ENCODE data around the gene MRPS10. TPM values are rescaled to one million over a fixed set of nuclear protein-coding genes. Genes with fewer than 3 reads are reported as not detected.

The MRPS10 gene
- total RNA-seq, 1 donor from 2014 or later, result 27.3 TPM

DNA sequence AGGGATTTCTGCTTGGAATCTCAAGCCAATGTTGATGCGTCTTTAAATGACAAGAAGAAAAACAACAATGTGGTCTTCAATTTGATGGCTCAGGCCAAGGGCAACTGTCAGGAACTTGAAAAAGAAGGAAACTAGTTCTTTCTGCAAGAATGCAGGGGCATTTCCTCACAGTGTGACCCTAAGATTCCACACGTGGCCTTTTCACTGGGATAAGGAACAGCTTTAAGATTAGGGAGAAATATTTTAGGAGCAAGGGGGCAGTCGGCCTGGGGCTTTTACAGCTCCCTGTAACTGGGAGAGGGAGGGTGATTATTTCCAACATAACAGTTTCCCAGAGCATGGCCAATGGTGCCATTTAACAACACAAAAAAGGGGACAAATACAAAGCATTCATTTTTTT, 39.4 kb upstream of the MRPS10 start:
- no peaks in the 10 kb centered on the region for H3K27me3 Mint-ChIP-seq
- H3K27ac Mint-ChIP-seq, result no peak overlapping the region
- no peak overlapping the region for H3K4me3 Mint-ChIP-seq
- no peak for DNase-seq (ENCODE audit: extremely low spot score, unreplicated experiment)
- peaks cover 31% of the 10 kb centered on the region for H3K36me3 Mint-ChIP-seq
- TF ChIP-seq, protein P1, sequence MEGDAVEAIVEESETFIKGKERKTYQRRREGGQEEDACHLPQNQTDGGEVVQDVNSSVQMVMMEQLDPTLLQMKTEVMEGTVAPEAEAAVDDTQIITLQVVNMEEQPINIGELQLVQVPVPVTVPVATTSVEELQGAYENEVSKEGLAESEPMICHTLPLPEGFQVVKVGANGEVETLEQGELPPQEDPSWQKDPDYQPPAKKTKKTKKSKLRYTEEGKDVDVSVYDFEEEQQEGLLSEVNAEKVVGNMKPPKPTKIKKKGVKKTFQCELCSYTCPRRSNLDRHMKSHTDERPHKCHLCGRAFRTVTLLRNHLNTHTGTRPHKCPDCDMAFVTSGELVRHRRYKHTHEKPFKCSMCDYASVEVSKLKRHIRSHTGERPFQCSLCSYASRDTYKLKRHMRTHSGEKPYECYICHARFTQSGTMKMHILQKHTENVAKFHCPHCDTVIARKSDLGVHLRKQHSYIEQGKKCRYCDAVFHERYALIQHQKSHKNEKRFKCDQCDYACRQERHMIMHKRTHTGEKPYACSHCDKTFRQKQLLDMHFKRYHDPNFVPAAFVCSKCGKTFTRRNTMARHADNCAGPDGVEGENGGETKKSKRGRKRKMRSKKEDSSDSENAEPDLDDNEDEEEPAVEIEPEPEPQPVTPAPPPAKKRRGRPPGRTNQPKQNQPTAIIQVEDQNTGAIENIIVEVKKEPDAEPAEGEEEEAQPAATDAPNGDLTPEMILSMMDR (conservative IDR thresholded peaks at IDR 0.05), result no peak
- no peaks in the 10 kb centered on the region for H3K9me3 Mint-ChIP-seq
- peaks cover 18% of the 10 kb centered on the region for H3K4me1 Mint-ChIP-seq (ENCODE audit: unreplicated experiment)

DNA sequence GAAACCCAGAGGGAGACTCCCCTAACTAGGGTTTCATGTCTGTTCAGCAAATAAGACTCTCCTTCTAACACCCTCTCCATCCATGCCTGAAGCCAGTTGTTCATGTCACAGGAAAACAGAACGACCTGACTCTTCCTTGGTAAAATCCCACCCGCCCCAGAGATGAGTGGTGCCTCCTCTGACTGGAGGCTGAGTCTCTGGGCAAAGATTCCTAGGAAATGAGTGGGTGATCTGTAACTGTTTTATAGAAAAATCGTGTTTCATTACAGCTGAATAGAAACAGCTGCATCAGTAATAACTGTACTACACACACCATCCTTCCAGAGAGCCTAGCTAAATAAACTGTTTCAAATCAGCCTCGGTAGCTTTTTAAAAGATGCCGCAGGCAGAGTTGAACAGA, 37.4 kb upstream of the MRPS10 start:
- peaks cover 30% of the 10 kb centered on the region for H3K4me1 Mint-ChIP-seq (ENCODE audit: unreplicated experiment)

DNA sequence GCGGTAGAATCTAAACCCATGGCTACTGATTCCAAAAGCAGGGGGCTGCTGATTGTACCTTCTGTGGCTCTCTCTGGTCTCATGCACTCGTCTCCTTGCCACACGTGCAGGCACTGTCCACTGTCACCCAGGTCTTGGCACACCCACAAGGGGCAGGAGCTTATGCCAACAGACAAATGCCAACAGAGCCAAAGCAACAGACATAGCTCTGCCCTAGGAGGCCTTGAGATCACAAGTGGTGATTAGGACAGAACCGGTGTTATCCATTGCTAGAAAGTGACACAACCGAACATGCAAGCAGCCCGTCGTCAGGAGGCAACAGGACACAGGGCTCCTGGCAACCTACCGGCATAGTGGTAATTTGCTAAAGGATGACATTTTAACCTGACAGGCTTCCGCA, 36.8 kb upstream of the MRPS10 start:
- TF ChIP-seq, protein P1 (conservative IDR thresholded peaks at IDR 0.05), result no peak
- H3K36me3 Mint-ChIP-seq, result peaks cover 26% of the 10 kb centered on the region

More for the DNA sequence above, 37.4 kb upstream of the MRPS10 start:
- H3K36me3 Mint-ChIP-seq, result peaks cover 25% of the 10 kb centered on the region
- DNase-seq (ENCODE audit: extremely low spot score, unreplicated experiment), result no peak
- no peaks in the 10 kb centered on the region for H3K9me3 Mint-ChIP-seq
- TF ChIP-seq, protein P1 (conservative IDR thresholded peaks at IDR 0.05), result no peak
- no peak overlapping the region for H3K27ac Mint-ChIP-seq
- H3K27me3 Mint-ChIP-seq, result no peaks in the 10 kb centered on the region
- no peak overlapping the region for H3K4me3 Mint-ChIP-seq

DNA sequence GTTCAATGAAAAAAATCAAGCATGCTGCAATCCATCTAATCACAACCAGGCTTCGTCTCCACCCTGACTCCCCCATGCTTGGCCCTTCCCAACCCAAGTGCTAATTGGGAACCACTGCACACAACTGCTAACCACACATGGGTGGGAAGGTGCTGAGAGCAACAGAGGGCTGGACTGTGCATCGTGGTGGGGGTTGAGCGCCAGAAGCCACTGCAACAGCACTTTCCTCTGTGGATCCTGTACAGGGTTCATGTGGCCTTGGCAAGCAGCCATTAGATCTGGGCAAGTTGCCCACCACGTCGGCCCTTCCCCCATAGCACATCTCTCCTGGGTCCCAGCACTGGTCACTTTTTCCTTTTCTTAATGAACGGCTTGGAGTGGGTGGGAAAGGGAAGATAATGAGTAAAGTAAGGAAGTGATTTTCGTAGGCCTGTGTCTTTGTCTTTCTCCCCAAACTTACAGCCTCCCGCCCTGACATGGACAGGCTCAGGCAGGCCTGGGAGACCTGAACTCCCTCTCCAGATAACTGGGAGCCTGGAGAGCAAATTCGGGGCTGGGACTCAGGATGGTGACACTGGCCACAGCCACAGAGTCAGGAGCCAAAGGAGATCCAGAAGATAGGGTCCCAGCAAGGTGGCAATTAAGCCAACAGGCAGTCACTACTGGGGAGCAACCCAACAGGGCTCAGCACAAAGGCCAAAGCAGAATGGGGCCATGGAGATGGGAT, 34.4 kb upstream of the MRPS10 start:
- peaks cover 24% of the 10 kb centered on the region for H3K36me3 Mint-ChIP-seq
- DNase-seq (ENCODE audit: extremely low spot score, unreplicated experiment), result no peak
- H3K9me3 Mint-ChIP-seq, result no peaks in the 10 kb centered on the region
- no peak overlapping the region for H3K27ac Mint-ChIP-seq
- no peaks in the 10 kb centered on the region for H3K27me3 Mint-ChIP-seq
- TF ChIP-seq, protein P1 (conservative IDR thresholded peaks at IDR 0.05), result no peak
- peaks cover 23% of the 10 kb centered on the region for H3K4me1 Mint-ChIP-seq (ENCODE audit: unreplicated experiment)
- H3K4me3 Mint-ChIP-seq, result no peak overlapping the region

More for the DNA sequence above, 36.8 kb upstream of the MRPS10 start:
- H3K4me1 Mint-ChIP-seq (ENCODE audit: unreplicated experiment), result peaks cover 31% of the 10 kb centered on the region
- no peak overlapping the region for H3K4me3 Mint-ChIP-seq
- no peaks in the 10 kb centered on the region for H3K27me3 Mint-ChIP-seq
- no peak overlapping the region for H3K27ac Mint-ChIP-seq
- no peaks in the 10 kb centered on the region for H3K9me3 Mint-ChIP-seq
- DNase-seq (ENCODE audit: extremely low spot score, unreplicated experiment), result no peak

DNA sequence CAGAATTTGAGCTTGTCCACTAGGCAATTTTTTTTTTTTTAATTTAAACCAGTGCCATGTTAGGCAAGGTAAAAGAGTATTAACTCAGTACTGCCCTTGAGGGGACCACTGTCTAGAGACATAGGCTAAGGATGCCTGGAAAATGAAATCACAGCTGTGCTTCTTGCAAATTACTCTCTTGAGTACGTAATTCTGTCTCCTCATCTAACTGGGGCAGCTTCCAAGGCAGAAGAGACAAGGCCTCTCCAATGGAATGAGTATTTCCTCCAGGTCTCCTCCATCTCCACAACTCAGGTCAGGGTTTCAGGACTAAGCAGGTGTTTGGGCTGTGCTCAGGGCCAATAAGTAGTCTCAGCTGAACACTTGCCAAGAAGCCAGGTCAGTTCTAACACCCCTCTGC, 33.8 kb upstream of the MRPS10 start:
- TF ChIP-seq, protein P1 (conservative IDR thresholded peaks at IDR 0.05), result no peak
- Mint-ChIP-seq H3K27me3 (no peaks in the 10 kb centered on the region), H3K27ac (no peak overlapping the region), H3K36me3 (peaks cover 24% of the 10 kb centered on the region), H3K4me3 (no peak overlapping the region), H3K9me3 (no peaks in the 10 kb centered on the region), H3K4me1 (ENCODE audit: unreplicated experiment) (peaks cover 23% of the 10 kb centered on the region)
- no peak for DNase-seq (ENCODE audit: extremely low spot score, unreplicated experiment)

Measured in type B pancreatic cell (in vitro differentiated cells).